B cell (primary cell): ENCODE measurements around the gene EPB41.

ENCODE experiments used
- EZH2 ChIP-seq: IDR thresholded peaks from 2 replicates; pipeline ENCODE4 v1.6.1; 2012; ENCODE audit warnings: borderline replicate concordance, low read depth, mild to moderate bottlenecking, moderate library complexity, low read length; ENCODE audit not compliant: insufficient read depth, poor library complexity, severe bottlenecking
- TF ChIP-seq, protein P1 (sequence below): fragments of 200-600 bp; IDR thresholded peaks from one replicate; pipeline ENCODE4 v1.8.0; 2022; ENCODE audit warnings: antibody characterized with exemption, mild to moderate bottlenecking

DNA sequence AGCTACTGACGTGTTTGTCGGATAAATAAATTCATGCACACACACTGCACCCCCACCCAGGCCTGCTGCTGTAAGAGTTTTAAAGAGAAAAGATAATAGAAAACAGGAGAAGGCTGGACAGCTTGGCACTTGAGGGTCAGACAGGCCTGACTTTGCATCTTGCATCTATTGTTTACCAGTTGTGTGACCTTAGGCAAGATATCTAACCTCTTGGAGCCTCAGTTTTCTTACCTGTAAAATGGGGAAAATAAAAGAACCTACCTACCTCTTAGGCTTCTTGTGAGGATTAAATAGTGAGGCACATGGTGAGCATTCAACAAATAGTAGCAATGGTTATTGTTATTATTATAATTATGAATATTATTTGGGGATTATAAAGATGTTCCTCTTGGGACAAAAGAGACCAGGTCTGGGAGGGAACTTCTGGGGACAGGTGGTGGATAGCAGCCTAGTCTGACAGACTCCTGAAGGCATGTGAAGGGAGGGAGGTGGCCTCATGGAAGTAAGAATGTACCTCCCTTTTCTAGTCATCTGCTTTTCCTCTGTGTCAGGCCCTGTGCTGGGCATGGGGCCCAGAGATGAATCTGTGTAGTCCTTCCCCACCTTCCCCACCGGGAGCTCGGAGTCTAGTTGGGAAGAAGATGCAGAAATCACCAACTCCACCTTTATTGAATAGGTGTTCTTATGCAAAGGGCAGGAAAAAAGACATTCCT lies 18.3 kb upstream of the EPB41 start:
- TF ChIP-seq, protein P1, sequence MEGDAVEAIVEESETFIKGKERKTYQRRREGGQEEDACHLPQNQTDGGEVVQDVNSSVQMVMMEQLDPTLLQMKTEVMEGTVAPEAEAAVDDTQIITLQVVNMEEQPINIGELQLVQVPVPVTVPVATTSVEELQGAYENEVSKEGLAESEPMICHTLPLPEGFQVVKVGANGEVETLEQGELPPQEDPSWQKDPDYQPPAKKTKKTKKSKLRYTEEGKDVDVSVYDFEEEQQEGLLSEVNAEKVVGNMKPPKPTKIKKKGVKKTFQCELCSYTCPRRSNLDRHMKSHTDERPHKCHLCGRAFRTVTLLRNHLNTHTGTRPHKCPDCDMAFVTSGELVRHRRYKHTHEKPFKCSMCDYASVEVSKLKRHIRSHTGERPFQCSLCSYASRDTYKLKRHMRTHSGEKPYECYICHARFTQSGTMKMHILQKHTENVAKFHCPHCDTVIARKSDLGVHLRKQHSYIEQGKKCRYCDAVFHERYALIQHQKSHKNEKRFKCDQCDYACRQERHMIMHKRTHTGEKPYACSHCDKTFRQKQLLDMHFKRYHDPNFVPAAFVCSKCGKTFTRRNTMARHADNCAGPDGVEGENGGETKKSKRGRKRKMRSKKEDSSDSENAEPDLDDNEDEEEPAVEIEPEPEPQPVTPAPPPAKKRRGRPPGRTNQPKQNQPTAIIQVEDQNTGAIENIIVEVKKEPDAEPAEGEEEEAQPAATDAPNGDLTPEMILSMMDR, result no peak
- no peak for TF ChIP-seq EZH2
